ENCODE measurements around the gene INO80D. TPM values are rescaled to one million over a fixed set of nuclear protein-coding genes. Genes with fewer than 3 reads are reported as not detected.

The INO80D gene
- total RNA-seq, 1 experiment from 2014 or later = 14.4 TPM

GRCh38 chr2:205952282-205952681 is 133.7 kb downstream of the INO80D start:
- Histone ChIP-seq H3K36me3 (ENCODE audit: control insufficient read depth in 1 of 2, insufficient read depth in 2 of 2, low read length in 2 of 2) (no peaks in the 10 kb centered on the region), H2AFZ (ENCODE audit: low read depth, low read length, poor library complexity, severe bottlenecking) (no peak overlapping the region), H3K9me2 (ENCODE audit: insufficient read depth) (no peaks in the 10 kb centered on the region), H3K4me3 (replicated peaks in 1 of 2; ENCODE audit: low read depth in 1 of 2, low read length in 2 of 2) (no peak overlapping the region), H3K79me2 (ENCODE audit: insufficient read depth, low read length) (no peaks in the 10 kb centered on the region), H4K20me1 (ENCODE audit: insufficient read depth) (no peaks in the 10 kb centered on the region), H3K9me3 (ENCODE audit: control insufficient read depth in 1 of 2, insufficient read depth in 1 of 2, low read depth in 1 of 2, low read length in 2 of 2) (peaks cover 0 to 7% of the 10 kb centered on the region in 2 experiments; a peak in 1 of 4 replicates), H3K27me3 (ENCODE audit: insufficient read depth, low read length) (no peaks in the 10 kb centered on the region), H3K4me1 (ENCODE audit: control insufficient read depth in 1 of 2, insufficient read depth in 2 of 2, low read length in 2 of 2) (peaks cover 0 to 9% of the 10 kb centered on the region in 2 experiments; a peak in 1 of 4 replicates), H3K4me2 (ENCODE audit: low read length) (no peak overlapping the region), H3K9ac (ENCODE audit: low read length) (no peak overlapping the region), H3K27ac (ENCODE audit: low read depth, low read length) (no peak overlapping the region)
- ChIA-PET CTCF (interaction anchor here (0.6 kb wide), 1 partner anchor 273 kb away, joined by 3 read pairs; no protein-coding TSS in a partner anchor), RAD21 (ENCODE audit: low non-redundant PET in 1 of 2, low total read pairs in 2 of 2, uncharacterized antibody in 2 of 2, unreplicated experiment in 2 of 2) (no interaction called here), POLR2A (no interaction called here)
- BruUV-seq (replicated peaks) = no TSS peak
- intact Hi-C loops (cut with micrococcal nuclease) = no loop called here
- TF ChIP-seq EGR1 (IDR thresholded peaks at IDR 0.05; ENCODE audit: low read depth) (no peak), ZNF274 (IDR thresholded peaks at IDR 0.05; ENCODE audit: low read depth, low read length) (no peak), SRF (IDR thresholded peaks at IDR 0.05; ENCODE audit: low read depth) (no peak), FOSL1 (IDR thresholded peaks at IDR 0.05; ENCODE audit: low read depth) (no peak), JUND (IDR thresholded peaks at IDR 0.05) (no peak), ZBTB33 (IDR thresholded peaks at IDR 0.05; ENCODE audit: extremely low read depth, insufficient replicate concordance, low read length) (no peak), MAX (IDR thresholded peaks at IDR 0.05) (no peak), EZH2 (IDR thresholded peaks at IDR 0.05) (no peak), ELF1 (IDR thresholded peaks at IDR 0.05; ENCODE audit: borderline replicate concordance, low read depth) (no peak), ZFX (IDR thresholded peaks at IDR 0.05) (no peak), CBX3 (IDR thresholded peaks at IDR 0.05; ENCODE audit: low read depth) (no peak), CEBPB (IDR thresholded peaks at IDR 0.05; ENCODE audit: low read depth) (no peak), TCF7L2 (IDR thresholded peaks at IDR 0.05; ENCODE audit: borderline replicate concordance, extremely low read depth, insufficient read depth, insufficient read length) (no peak), SP1 (IDR thresholded peaks at IDR 0.05; ENCODE audit: low read depth) (no peak), EZH2phosphoT487 (IDR thresholded peaks at IDR 0.05; ENCODE audit: borderline replicate concordance) (no peak), SIN3A (IDR thresholded peaks at IDR 0.05; ENCODE audit: low read depth) (no peak), POLR2AphosphoS5 (IDR thresholded peaks at IDR 0.05; ENCODE audit: low read depth, low read length) (no peak), RAD21 (IDR thresholded peaks at IDR 0.05; ENCODE audit: low read depth) (no peak), CTCF (IDR thresholded peaks at IDR 0.05 in 2 of 3, conservative IDR thresholded peaks at IDR 0.05 in 1 of 3; ENCODE audit: borderline replicate concordance in 1 of 3, insufficient read depth in 1 of 3, low read depth in 2 of 3, low read length in 2 of 3) (no peak)
- ATAC-seq (no peak), DNase-seq (ENCODE audit: low read depth, low spot score) (no peak)

Measured in HCT116 (cell line).